Loucy (cell line): ENCODE results near the gene NAV2.

Experiments used
- H2AFZ ChIP-seq: fragments of 200-600 bp; sonication (generic); 2 replicates; pipeline ENCODE4 v1.6.0; 2016; ENCODE audit warnings: antibody characterized with exemption, mild to moderate bottlenecking, low read length, moderate library complexity
- H3F3A ChIP-seq: fragments of 200-600 bp; 2 replicates; pipeline ENCODE4 v1.6.0; 2016; ENCODE audit warnings: antibody characterized with exemption, low read depth, mild to moderate bottlenecking
- H3K27me3 ChIP-seq: fragments of 200-600 bp; sonication (generic); 2 replicates; pipeline ENCODE4 v1.6.1; 2014; ENCODE audit warnings: low read length, mild to moderate bottlenecking; ENCODE audit not compliant: insufficient read depth, poor library complexity, severe bottlenecking
- H3K36me3 ChIP-seq: fragments of 200-600 bp; sonication (generic); 2 replicates; pipeline ENCODE4 v1.6.1; 2016; ENCODE audit warnings: low read length; ENCODE audit not compliant: insufficient read depth
- H3K4me1 ChIP-seq: fragments of 200-600 bp; sonication (generic); 2 replicates; pipeline ENCODE4 v1.5.1; 2014; ENCODE audit warnings: low read length, mild to moderate bottlenecking; ENCODE audit not compliant: insufficient read depth, poor library complexity, severe bottlenecking
- H3K4me2 ChIP-seq: fragments of 200-600 bp; sonication (generic); 2 replicates; pipeline ENCODE4 v1.6.0; 2014; ENCODE audit warnings: antibody characterized with exemption, low read length, low read depth, mild to moderate bottlenecking; ENCODE audit not compliant: poor library complexity, severe bottlenecking
- H3K4me3 ChIP-seq: fragments of 200-600 bp; sonication (generic); 2 replicates; pipeline ENCODE4 v1.5.1; 2014; ENCODE audit warnings: low read length, mild to moderate bottlenecking, mixed read lengths; ENCODE audit not compliant: poor library complexity, severe bottlenecking
- H3K79me2 ChIP-seq: fragments of 200-600 bp; sonication (generic); 2 replicates; pipeline ENCODE4 v1.6.1; 2014; ENCODE audit warnings: low read length; ENCODE audit not compliant: insufficient read depth
- H3K9ac ChIP-seq: fragments of 200-600 bp; sonication (generic); 2 replicates; pipeline ENCODE4 v1.6.0; 2014; ENCODE audit warnings: mild to moderate bottlenecking, low read depth, low read length, moderate library complexity; ENCODE audit not compliant: poor library complexity, severe bottlenecking
- H3K9me2 ChIP-seq: fragments of 200-600 bp; sonication (generic); replicated peaks from 2 replicates; pipeline ENCODE4 v1.6.1; 2016; ENCODE audit warnings: low read depth, low read length, mixed read lengths
- H3K9me3 ChIP-seq: fragments of 200-600 bp; sonication (generic); 2 replicates; pipeline ENCODE4 v1.6.1; 2014; ENCODE audit warnings: mild to moderate bottlenecking, antibody characterized with exemption, low read length, low read depth; ENCODE audit not compliant: insufficient read depth
- H4K20me1 ChIP-seq: fragments of 200-600 bp; sonication (generic); 2 replicates; pipeline ENCODE4 v1.6.0; 2014; ENCODE audit warnings: antibody characterized with exemption, low read length, mild to moderate bottlenecking; ENCODE audit not compliant: insufficient read depth, poor library complexity, severe bottlenecking
- EZH2phosphoT487 ChIP-seq: fragments of 200-600 bp; IDR thresholded peaks from 2 replicates; pipeline ENCODE4 v1.6.1; 2018; ENCODE audit warnings: antibody characterized with exemption, mild to moderate bottlenecking, moderate library complexity, borderline replicate concordance
- TF ChIP-seq, protein P1 (sequence below): fragments of 200-600 bp; sonication (generic); conservative IDR thresholded peaks from 2 replicates; pipeline ENCODE4 v1.5.1; 2014; ENCODE audit warnings: mild to moderate bottlenecking, antibody characterized with exemption, low read length

NAV2 gene

DNA sequence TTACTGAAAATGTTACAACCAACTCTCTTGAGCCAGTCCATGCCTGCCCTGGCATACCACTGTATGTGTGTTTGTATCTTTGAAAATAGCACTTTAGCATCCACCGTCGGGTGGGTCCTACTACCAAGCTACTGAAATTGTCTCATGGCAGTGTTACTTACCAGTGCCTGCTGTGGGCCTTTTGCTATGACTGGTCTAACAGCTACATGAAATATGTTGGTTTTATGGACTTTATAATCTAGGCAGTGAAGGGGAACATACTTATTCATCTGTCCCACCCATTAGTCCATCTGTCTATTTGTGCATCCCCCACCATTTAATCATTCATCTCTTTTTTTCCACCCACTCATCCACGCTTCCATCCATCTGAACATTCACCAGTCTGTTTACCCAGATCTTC is 106.0 kb downstream of the NAV2 start:
- Histone ChIP-seq H3K79me2 (no peaks in the 10 kb centered on the region), H3K4me3 (no peak overlapping the region), H3K27me3 (no peaks in the 10 kb centered on the region), H3K4me2 (no peak overlapping the region), H3K9me2 (no peaks in the 10 kb centered on the region), H3K9ac (no peak overlapping the region), H2AFZ (no peak overlapping the region), H3F3A (no peaks in the 10 kb centered on the region), H3K9me3 (no peaks in the 10 kb centered on the region), H3K4me1 (no peaks in the 10 kb centered on the region), H4K20me1 (no peaks in the 10 kb centered on the region), H3K36me3 (no peaks in the 10 kb centered on the region)
- TF ChIP-seq EZH2phosphoT487, result no peak
- TF ChIP-seq, protein P1, sequence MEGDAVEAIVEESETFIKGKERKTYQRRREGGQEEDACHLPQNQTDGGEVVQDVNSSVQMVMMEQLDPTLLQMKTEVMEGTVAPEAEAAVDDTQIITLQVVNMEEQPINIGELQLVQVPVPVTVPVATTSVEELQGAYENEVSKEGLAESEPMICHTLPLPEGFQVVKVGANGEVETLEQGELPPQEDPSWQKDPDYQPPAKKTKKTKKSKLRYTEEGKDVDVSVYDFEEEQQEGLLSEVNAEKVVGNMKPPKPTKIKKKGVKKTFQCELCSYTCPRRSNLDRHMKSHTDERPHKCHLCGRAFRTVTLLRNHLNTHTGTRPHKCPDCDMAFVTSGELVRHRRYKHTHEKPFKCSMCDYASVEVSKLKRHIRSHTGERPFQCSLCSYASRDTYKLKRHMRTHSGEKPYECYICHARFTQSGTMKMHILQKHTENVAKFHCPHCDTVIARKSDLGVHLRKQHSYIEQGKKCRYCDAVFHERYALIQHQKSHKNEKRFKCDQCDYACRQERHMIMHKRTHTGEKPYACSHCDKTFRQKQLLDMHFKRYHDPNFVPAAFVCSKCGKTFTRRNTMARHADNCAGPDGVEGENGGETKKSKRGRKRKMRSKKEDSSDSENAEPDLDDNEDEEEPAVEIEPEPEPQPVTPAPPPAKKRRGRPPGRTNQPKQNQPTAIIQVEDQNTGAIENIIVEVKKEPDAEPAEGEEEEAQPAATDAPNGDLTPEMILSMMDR, result no peak

DNA sequence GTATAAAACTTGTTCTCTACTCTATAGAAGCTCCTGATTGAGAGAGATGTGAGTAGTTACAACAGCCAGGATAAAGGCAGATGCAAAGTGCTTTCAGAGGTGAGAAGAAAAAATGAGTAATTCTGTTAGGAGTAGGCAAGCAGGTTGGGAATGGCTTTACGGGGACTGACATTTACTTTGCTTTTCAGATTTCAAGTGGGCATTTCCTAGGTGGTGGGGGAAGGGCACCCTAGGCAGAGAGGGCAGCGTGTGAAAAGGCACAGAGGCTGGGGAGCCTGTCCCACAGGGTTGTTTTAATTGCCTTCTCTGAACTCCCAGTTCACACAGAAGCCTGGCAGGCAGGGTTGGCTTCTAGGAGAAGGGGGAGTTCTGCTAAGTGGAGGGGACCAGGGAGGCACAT is 106.5 kb downstream of the NAV2 start:
- H3F3A ChIP-seq, result no peaks in the 10 kb centered on the region
- TF ChIP-seq, protein P1, result no peak
- TF ChIP-seq EZH2phosphoT487, result no peak
- H3K9me3 ChIP-seq, result no peaks in the 10 kb centered on the region
- H3K36me3 ChIP-seq, result no peaks in the 10 kb centered on the region
- no peak overlapping the region for H2AFZ ChIP-seq
- no peak overlapping the region for H3K4me2 ChIP-seq
- no peak overlapping the region for H3K9ac ChIP-seq
- no peaks in the 10 kb centered on the region for H3K4me1 ChIP-seq
- H4K20me1 ChIP-seq, result no peaks in the 10 kb centered on the region
- H3K79me2 ChIP-seq, result no peaks in the 10 kb centered on the region
- no peaks in the 10 kb centered on the region for H3K27me3 ChIP-seq
- no peaks in the 10 kb centered on the region for H3K9me2 ChIP-seq
- no peak overlapping the region for H3K4me3 ChIP-seq

DNA sequence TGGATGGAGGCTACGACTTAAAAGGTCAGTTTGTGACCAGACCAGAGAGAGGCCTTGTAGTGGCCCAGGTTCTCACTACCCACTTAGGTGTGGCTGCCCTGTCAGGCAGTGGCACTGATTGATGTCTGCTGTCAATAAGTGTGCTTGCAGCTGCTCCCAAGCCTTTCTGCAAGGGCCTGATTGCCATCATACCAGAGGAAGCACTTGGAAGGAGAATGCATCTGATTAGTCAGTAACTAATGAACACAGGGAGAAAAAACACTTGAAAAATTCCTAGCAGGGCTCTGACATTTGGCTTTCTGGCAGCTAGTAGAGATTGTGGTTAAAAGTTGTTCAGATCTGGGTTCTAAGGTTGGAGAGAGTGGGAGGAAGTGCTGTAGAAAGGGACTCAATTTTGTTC is 107.5 kb downstream of the NAV2 start:
- Histone ChIP-seq H3K79me2 (no peaks in the 10 kb centered on the region), H4K20me1 (no peaks in the 10 kb centered on the region)

More for the DNA sequence above, 107.5 kb downstream of the NAV2 start:
- Histone ChIP-seq H3K9ac (no peak overlapping the region), H3K36me3 (no peaks in the 10 kb centered on the region), H3F3A (no peaks in the 10 kb centered on the region), H3K27me3 (no peaks in the 10 kb centered on the region), H3K4me1 (no peaks in the 10 kb centered on the region), H3K4me2 (no peak overlapping the region), H2AFZ (no peak overlapping the region), H3K9me2 (no peaks in the 10 kb centered on the region), H3K9me3 (no peaks in the 10 kb centered on the region), H3K4me3 (no peak overlapping the region)
- no peak for TF ChIP-seq EZH2phosphoT487
- TF ChIP-seq, protein P1, result no peak
